ENCODE data around the gene HSPH1.

DNA sequence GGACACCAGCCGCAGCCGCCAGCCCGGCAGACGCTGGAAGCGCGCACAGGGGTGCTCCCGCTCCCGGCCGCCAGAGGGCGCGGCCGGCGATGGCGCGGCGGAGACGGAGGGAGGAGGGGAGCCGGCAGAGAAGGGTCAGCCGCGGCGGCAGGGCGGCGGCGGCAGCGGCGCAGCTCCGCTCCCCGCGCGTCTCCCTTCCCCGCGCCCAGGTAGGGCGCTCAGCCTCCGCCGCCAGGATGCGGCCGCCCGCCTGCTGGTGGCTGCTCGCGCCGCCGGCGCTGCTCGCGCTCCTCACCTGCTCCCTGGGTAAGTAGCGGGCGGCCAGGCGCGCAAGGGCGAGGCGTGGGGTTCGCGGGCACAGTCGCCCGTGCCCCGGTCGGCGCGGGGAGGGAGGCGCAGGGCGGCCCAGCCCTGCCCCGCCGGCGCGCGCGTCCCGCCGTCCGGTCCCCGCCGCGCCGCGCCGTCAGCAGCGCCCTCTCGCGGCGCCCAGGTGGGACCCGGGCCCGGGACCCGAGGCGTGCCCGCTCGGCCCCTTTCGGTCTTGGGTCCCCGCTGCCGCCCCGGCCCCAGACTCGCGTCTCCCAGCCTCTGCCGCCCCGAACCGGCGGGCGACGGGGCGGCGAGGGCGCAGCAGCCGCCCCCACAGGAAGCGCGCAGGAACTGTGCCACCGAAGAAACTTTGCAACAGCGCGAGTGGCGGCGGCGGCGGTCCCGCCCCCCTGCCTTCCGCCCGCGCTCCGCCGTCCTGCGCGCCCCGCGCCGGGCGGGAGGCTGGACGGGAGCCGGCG is 38.3 kb upstream of the HSPH1 start, which contains the start of gene B3GLCT:
- TF ChIP-seq, protein P1, sequence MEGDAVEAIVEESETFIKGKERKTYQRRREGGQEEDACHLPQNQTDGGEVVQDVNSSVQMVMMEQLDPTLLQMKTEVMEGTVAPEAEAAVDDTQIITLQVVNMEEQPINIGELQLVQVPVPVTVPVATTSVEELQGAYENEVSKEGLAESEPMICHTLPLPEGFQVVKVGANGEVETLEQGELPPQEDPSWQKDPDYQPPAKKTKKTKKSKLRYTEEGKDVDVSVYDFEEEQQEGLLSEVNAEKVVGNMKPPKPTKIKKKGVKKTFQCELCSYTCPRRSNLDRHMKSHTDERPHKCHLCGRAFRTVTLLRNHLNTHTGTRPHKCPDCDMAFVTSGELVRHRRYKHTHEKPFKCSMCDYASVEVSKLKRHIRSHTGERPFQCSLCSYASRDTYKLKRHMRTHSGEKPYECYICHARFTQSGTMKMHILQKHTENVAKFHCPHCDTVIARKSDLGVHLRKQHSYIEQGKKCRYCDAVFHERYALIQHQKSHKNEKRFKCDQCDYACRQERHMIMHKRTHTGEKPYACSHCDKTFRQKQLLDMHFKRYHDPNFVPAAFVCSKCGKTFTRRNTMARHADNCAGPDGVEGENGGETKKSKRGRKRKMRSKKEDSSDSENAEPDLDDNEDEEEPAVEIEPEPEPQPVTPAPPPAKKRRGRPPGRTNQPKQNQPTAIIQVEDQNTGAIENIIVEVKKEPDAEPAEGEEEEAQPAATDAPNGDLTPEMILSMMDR (IDR thresholded peaks at IDR 0.05), result peak; percentile 93
- no peak for TF ChIP-seq ZFX (IDR thresholded peaks at IDR 0.05; ENCODE audit: borderline replicate concordance)

All from 22Rv1 (cell line).